GM18858 (cell line): Measurements from ENCODE around the gene CREB5.

Experiments used
- ATAC-seq: cut with Tn5 transposase; IDR thresholded peaks from one replicate; pipeline ENCODE4 v1.9.1; 2021; ENCODE audit not compliant: unreplicated experiment

CREB5 gene

GRCh38 chr7:28729281-28729680 is 317.0 kb downstream of the CREB5 start:
- no peak for ATAC-seq

DNA sequence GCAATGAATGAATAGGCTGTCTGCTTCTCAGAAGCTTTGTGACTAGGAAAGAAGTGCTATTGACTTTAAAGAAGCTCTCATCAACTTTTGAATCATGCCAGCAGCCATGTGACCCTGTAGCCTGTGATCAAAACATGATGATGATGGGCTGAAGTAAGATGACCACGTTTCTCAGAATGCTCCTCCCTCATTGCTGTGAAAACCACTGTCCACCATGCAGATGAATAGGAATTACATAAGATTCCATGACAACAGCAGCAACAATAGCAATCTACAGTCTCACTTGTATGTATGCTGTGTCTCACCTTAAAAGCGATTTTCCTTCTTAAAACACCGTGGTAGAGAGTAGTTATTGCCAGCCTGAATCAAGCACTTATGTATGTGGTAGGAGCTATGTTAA is 317.4 kb downstream of the CREB5 start:
- ATAC-seq, result no peak

GRCh38 chr7:28731092-28731658 is 318.9 kb downstream of the CREB5 start:
- ATAC-seq, result no peak

GRCh38 chr7:28732071-28732869 is 320.0 kb downstream of the CREB5 start:
- ATAC-seq, result no peak

- no peak for ATAC-seq
Measured at GRCh38 chr7:28733035-28733434, 320.7 kb downstream of the CREB5 start.

- no peak for ATAC-seq
Measured at GRCh38 chr7:28738412-28738811, 326.1 kb downstream of the CREB5 start.

DNA sequence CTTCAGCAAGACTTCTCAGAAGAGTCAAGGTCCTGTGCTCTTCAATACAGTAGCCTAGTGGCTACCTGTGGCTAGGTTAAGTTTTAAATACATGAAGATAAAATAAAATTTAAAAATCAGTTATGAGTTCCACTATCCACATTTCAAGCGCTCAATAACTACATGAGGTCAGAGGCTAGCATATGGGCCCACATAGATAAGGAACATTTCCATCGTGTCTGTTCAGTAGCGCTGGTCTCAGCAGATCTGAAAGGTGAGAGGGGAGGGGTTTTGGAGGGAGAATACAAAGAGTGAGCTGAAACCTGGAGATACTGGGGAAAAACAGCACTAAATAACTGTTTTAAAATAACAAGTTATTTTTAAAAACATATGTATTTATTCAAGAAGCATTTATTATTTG is 326.8 kb downstream of the CREB5 start:
- no peak for ATAC-seq

GRCh38 chr7:28739826-28740225 is 327.5 kb downstream of the CREB5 start:
- ATAC-seq, result no peak

DNA sequence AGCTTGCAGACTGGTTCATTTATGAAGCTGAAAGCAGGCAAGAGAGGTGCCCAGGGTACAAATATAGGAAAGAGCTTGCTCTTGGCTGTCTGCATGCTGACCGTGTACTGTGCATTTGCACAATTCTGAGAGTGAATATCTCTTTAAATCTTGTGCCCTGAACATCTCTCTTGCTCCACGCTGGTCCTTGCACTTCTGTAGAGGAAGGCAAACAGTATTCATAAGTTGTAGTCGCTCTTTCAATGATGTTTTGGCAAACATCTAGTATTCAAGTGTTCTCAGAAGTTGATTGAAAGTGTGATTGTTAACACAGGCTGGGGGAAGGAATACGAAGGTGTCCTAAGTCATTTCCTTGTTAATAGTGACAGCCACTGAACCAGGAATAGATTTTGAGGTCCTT is 332.6 kb downstream of the CREB5 start:
- no peak for ATAC-seq

DNA sequence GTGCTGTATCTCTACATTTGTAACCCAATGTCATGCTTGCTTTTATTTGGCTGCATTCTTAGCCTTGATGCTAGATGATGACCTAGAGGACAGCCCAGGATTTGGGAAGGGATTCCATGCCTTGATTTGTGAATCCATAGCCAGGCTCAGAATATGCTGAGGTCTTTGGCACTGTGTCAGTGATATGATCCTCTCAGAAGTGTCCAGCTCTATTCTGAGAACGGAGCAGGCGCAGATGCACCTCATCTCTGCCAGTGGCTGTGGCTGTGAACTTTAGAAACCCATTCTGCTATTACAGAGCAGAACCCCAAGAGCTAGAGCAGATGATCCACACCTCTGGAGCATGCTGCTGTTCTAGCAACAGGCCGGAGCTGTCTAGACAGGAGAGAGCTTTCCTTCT is 333.0 kb downstream of the CREB5 start:
- no peak for ATAC-seq

DNA sequence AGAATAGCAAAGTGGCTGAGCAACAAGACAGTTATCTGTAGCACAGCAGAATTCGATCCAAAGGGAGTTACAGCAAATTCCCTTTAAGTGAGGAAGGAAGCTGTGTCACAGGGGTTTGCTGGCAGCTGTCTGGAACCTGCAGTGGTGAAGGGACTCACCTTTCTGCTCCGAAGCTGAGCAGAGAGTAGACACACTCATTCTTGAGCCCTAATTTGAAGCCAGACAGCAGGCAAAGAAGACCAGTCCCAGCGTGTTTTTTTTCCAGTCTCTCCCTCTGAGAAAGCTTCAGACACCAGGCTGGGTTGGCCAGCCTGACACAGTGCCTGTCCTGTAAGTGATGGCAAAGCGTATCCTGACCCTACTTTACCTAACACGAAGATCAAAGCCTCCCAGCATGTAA is 335.1 kb downstream of the CREB5 start:
- no peak for ATAC-seq

- ATAC-seq, result no peak
Measured at GRCh38 chr7:28747854-28748253, 335.5 kb downstream of the CREB5 start.

DNA sequence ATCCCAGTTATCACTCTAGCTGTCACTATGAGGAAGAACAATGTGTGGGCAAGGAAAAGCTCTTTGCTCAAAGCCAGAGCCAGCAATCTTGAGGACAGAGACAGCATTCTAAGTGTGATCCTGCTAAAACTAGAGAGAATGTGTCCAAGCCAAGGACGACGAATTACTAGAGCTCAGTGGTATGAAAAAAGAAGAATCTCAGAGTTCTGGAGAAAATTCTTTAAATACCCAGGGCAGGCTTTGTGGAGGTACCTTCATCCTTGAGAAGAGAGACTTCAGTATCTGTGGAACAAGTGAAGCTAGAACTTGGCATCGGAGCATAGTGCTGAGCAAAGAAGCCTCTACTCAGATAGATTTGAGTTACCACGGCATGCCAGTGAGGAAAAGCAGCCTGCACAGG is 336.0 kb downstream of the CREB5 start:
- ATAC-seq, result no peak

- no peak for ATAC-seq
Measured at GRCh38 chr7:28748933-28749584, 336.7 kb downstream of the CREB5 start.

DNA sequence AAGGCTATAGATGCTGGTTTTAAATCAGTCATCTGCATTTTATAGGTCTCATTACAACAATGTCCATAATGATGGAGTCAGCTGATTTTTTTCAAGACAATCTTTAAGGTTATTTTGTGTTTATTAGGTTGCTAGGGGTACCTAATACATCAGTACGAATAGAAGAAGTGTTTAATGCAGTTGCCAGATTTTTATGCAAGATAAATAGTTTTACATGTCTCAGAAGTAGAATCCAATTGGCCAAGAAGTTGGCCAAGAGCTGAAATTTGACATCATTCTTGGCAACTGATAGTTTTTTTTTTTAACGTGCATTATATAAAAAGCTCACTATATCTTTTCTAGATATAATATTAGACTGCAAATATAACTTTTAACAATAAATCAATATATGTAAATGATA is 337.3 kb downstream of the CREB5 start:
- ATAC-seq, result no peak

DNA sequence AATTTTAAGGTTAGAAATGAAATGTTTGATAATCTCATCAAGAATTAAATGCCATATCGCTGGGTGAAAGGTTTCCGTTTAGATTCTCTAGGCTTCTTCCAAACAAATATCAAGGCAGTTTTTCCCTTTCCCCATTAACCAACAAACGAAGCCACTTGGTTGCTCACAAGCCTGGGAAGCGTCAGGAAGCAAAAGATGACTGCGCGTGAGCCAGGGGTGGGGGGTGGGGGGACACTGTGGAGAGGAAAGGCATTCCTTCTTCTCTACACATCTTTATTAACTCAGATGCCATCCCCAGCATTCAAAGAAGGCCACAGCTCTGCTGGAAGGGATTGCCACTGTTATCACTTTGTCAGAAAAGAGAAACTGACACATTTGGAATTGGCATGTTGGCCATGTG is 338.7 kb downstream of the CREB5 start:
- no peak for ATAC-seq

GRCh38 chr7:28753613-28754012 is 341.3 kb downstream of the CREB5 start:
- ATAC-seq, result no peak

DNA sequence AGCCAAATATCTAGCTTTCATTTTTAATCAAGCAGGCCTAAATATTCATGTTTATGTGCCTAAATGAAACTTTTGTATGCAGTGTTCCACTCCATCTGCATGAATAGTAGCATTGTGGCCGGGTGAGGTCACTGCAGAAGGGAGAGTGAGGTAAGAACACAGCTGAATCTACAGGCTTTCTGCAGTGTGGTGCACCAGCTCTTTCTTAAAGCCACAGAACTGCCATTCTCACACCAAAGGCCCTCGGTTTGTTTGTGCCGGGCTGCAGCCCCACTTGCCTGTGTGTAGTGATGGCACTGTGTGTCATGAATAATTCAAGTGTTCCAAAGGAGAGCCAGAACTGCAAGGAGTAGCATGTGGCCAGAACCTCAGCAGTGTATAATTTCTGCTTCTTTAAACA is 341.7 kb downstream of the CREB5 start:
- no peak for ATAC-seq

- ATAC-seq, result no peak
Measured at GRCh38 chr7:28754447-28754846, 342.1 kb downstream of the CREB5 start.

- ATAC-seq, result no peak
Measured at GRCh38 chr7:28755255-28755654, 342.9 kb downstream of the CREB5 start.

- no peak for ATAC-seq
Measured at GRCh38 chr7:28758186-28758585, 345.9 kb downstream of the CREB5 start.

DNA sequence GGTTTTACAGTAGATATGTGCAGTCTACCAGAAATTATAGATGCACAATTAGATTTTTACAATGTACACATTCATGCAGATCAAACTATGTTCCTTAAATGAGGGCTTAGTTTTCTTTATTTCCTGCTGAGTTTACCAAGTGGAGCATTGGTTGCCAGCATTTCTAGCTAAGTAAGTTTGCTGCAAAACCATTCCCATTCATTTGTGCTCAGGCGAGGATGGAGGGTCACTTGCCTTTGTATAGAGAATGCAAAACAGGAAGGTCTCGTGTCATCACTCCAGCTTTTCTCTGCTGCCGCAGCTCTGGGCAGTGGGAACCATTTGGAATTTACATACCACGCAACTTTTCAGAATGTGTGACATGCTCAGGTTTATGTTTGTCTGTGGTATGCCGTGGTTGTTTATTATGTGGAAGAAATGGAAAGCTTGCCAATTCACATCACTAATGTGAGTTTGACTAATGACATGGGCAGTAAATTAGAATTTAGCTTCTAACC is 347.2 kb downstream of the CREB5 start:
- ATAC-seq, result no peak
